Measurements from ENCODE around the gene PCMTD2. TPM values are rescaled to one million over a fixed set of nuclear protein-coding genes. Genes with fewer than 3 reads are reported as not detected.

Gene PCMTD2
- total RNA-seq, 1 experiment from 2014 or later = 50.9 TPM

DNA sequence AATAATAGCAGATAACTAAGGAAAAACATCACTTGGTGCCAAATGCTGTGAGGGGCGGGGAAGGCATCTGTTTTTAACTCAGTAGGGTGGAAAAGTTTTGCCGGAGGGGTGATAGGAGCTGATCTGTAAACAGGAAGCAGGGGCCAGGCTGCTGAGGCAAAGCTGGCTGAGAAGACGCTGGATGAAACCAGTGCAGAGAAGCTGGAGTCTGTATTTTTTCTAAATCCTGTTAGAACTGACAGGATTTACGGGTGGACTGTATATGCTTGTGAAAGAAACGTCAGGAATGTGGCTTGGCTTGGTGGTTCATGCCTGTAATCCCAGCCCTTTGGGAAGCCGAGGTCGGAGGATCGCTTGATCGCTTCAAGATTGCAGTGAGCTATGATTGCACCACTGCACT lies 5.6 kb downstream of the PCMTD2 start (continued):
- TF ChIP-seq GTF2I (CRISPR knock-in tag; conservative IDR thresholded peaks at IDR 0.05) (no peak), ARID4B (CRISPR knock-in tag; IDR thresholded peaks at IDR 0.05; ENCODE audit: borderline replicate concordance) (no peak), RELA (CRISPR knock-in tag; IDR thresholded peaks at IDR 0.05; ENCODE audit: borderline replicate concordance) (no peak), NFATC4 (CRISPR knock-in tag; IDR thresholded peaks at IDR 0.05) (no peak), E2F1 (CRISPR knock-in tag; IDR thresholded peaks at IDR 0.05) (no peak)
- TF ChIP-seq, protein P1, sequence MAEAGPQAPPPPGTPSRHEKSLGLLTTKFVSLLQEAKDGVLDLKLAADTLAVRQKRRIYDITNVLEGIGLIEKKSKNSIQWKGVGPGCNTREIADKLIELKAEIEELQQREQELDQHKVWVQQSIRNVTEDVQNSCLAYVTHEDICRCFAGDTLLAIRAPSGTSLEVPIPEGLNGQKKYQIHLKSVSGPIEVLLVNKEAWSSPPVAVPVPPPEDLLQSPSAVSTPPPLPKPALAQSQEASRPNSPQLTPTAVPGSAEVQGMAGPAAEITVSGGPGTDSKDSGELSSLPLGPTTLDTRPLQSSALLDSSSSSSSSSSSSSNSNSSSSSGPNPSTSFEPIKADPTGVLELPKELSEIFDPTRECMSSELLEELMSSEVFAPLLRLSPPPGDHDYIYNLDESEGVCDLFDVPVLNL (CRISPR knock-in tag; IDR thresholded peaks at IDR 0.05; ENCODE audit: borderline replicate concordance, low read depth) = no peak

DNA sequence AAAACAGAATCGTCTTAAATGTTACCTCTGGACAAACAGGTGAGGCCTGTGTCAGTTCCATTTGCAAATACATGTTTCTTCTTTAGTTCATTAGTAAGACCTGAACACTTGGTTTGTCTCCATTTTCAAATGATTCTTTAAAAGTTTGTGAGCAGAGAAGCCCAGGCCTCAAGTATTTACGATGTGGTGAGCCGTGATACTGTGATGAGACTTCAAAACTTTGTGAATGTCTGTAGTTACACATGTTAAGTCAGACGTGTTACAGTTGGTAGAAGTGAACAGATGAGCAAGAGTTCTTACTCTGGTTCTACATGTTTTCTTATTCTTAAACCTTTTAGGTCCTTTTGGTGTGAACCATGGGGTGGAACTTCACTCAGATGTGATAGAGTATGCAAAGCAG lies 8.5 kb downstream of the PCMTD2 start:
- ChIA-PET CTCF (no interaction called here), POLR2A (no interaction called here)
- peaks cover 5% of the 10 kb centered on the region; the same call in 1 of the 2 replicates for H3K36me3 Mint-ChIP-seq
- ATAC-seq = no peak
- no peak overlapping the region for H3K4me3 Mint-ChIP-seq
- H3K4me1 Mint-ChIP-seq = peaks cover 3% of the 10 kb centered on the region
- TF ChIP-seq FOXP1 (CRISPR knock-in tag; IDR thresholded peaks at IDR 0.05; ENCODE audit: borderline replicate concordance) = no peak
- TF ChIP-seq NFATC4 (CRISPR knock-in tag; IDR thresholded peaks at IDR 0.05) = no peak
- no peak for TF ChIP-seq JUN (CRISPR knock-in tag; IDR thresholded peaks at IDR 0.05)
- TF ChIP-seq ATF1 (CRISPR knock-in tag; IDR thresholded peaks at IDR 0.05) = no peak
- no peak for TF ChIP-seq GTF2I (CRISPR knock-in tag; conservative IDR thresholded peaks at IDR 0.05)
- no peak for TF ChIP-seq ETV6 (CRISPR knock-in tag; IDR thresholded peaks at IDR 0.05)
- no peak for TF ChIP-seq EMX1 (CRISPR knock-in tag; IDR thresholded peaks at IDR 0.05)
- TF ChIP-seq, protein P2, sequence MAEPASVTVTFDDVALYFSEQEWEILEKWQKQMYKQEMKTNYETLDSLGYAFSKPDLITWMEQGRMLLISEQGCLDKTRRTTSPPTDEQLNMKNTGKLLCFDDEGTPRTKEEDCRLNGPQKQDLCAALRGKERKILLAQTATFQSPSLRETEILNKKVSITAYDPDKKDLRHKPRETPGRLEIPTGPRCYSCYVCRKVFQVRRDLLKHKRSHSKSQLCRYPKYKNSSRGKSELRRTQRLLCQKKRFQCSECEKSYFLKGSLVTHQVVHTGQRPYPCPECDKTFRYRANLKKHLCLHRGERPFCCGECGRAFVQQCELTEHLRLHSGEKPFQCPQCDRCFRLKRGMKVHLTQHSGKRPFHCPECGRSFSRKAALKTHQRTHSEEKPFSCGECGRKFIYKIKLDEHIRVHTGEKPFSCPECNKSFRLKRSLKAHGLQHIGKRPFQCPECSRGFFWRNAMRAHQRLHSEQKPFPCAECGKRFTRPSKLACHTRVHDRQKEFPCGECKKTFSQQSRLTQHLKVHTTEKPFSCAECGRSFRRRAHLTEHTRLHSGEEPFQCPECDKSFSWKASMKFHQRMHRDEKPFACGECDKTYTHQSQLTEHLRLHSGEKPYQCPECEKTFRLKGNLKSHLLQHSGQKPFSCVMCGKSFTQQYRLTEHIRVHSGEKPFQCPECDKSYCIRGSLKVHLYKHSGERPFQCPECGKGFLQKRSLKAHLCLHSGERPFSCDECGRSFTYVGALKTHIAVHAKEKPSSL (CRISPR knock-in tag; conservative IDR thresholded peaks at IDR 0.05) = no peak
- no peak for TF ChIP-seq GABPB1 (CRISPR knock-in tag; IDR thresholded peaks at IDR 0.05)
- TF ChIP-seq, protein P3, sequence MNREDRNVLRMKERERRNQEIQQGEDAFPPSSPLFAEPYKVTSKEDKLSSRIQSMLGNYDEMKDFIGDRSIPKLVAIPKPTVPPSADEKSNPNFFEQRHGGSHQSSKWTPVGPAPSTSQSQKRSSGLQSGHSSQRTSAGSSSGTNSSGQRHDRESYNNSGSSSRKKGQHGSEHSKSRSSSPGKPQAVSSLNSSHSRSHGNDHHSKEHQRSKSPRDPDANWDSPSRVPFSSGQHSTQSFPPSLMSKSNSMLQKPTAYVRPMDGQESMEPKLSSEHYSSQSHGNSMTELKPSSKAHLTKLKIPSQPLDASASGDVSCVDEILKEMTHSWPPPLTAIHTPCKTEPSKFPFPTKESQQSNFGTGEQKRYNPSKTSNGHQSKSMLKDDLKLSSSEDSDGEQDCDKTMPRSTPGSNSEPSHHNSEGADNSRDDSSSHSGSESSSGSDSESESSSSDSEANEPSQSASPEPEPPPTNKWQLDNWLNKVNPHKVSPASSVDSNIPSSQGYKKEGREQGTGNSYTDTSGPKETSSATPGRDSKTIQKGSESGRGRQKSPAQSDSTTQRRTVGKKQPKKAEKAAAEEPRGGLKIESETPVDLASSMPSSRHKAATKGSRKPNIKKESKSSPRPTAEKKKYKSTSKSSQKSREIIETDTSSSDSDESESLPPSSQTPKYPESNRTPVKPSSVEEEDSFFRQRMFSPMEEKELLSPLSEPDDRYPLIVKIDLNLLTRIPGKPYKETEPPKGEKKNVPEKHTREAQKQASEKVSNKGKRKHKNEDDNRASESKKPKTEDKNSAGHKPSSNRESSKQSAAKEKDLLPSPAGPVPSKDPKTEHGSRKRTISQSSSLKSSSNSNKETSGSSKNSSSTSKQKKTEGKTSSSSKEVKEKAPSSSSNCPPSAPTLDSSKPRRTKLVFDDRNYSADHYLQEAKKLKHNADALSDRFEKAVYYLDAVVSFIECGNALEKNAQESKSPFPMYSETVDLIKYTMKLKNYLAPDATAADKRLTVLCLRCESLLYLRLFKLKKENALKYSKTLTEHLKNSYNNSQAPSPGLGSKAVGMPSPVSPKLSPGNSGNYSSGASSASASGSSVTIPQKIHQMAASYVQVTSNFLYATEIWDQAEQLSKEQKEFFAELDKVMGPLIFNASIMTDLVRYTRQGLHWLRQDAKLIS (CRISPR knock-in tag; IDR thresholded peaks at IDR 0.05; ENCODE audit: borderline replicate concordance) = no peak
- no peak for TF ChIP-seq GRHL2 (CRISPR knock-in tag; IDR thresholded peaks at IDR 0.05; ENCODE audit: insufficient replicate concordance, severe bottlenecking)
- H3K27me3 Mint-ChIP-seq (ENCODE audit: low read depth) = no peaks in the 10 kb centered on the region
- DNase-seq (ENCODE audit: low spot score) = no peak
- no peaks in the 10 kb centered on the region for H3K9me3 Mint-ChIP-seq
- H3K27ac Mint-ChIP-seq = no peak overlapping the region

Data from WTC11 (cell line).